Trophoblast cell (in vitro differentiated cells and primary cell): ENCODE results near the gene PGAP6.
A peak's percentile ranks its signal among the peaks of the same experiment; 100 is the strongest.
"Not testable (repeated sequence)": the region's sequence is repeated elsewhere in the genome, so short reads cannot be mapped to it uniquely, and the experiment has no call there.

Experiments
- DNase-seq, 2 donors: peaks; one replicate each; pipeline ENCODE4 v3.0.0-alpha.2; 2016
- H2AFZ ChIP-seq: 2 replicates; pipeline ENCODE4 v1.6.1; 2013; ENCODE audit warnings: low read length, moderate library complexity, mild to moderate bottlenecking; ENCODE audit not compliant: insufficient read depth, poor library complexity
- H2AK5ac ChIP-seq: 2 replicates; pipeline ENCODE4 v1.6.1; 2013; ENCODE audit warnings: mild to moderate bottlenecking, low read length
- H2BK120ac ChIP-seq: 2 replicates; pipeline ENCODE4 v1.6.1; 2013; ENCODE audit warnings: low read length, mild to moderate bottlenecking, moderate library complexity; ENCODE audit not compliant: insufficient read depth, poor library complexity
- H2BK12ac ChIP-seq: 2 replicates; pipeline ENCODE4 v1.6.1; 2013; ENCODE audit warnings: mild to moderate bottlenecking, low read length, moderate library complexity
- H2BK5ac ChIP-seq: 2 replicates; pipeline ENCODE4 v1.6.1; 2013; ENCODE audit warnings: low read length, low read depth, moderate library complexity, mild to moderate bottlenecking; ENCODE audit not compliant: poor library complexity
- H3K14ac ChIP-seq: 2 replicates; pipeline ENCODE4 v1.6.1; 2013; ENCODE audit warnings: mild to moderate bottlenecking, low read length
- H3K18ac ChIP-seq: 2 replicates; pipeline ENCODE4 v1.6.1; 2013; ENCODE audit warnings: mild to moderate bottlenecking, low read length
- H3K23ac ChIP-seq: 2 replicates; pipeline ENCODE4 v1.6.1; 2013; ENCODE audit warnings: low read length
- H3K27ac ChIP-seq: 2 replicates; pipeline ENCODE4 v1.5.1; 2013; ENCODE audit warnings: low read depth, mild to moderate bottlenecking, inconsistent platforms, low read length, moderate library complexity
- H3K27me3 ChIP-seq: 2 replicates; pipeline ENCODE4 v1.6.1; 2013; ENCODE audit warnings: inconsistent platforms, mild to moderate bottlenecking, low read length, moderate library complexity; ENCODE audit not compliant: insufficient read depth
- H3K36me3 ChIP-seq, 2 experiments: 1 replicate in 1 of 2; 2 replicates in 1 of 2; pipeline ENCODE4 v1.6.1; 2013; ENCODE audit warnings: low read length in 2 of 2, mild to moderate bottlenecking in 2 of 2, moderate library complexity in 1 of 2; ENCODE audit not compliant: insufficient read depth in 2 of 2, control insufficient read depth in 1 of 2
- H3K4ac ChIP-seq: 2 replicates; pipeline ENCODE4 v1.6.1; 2013; ENCODE audit warnings: low read depth, mild to moderate bottlenecking, low read length, moderate library complexity
- H3K4me1 ChIP-seq, 2 experiments: 1 replicate in 1 of 2; 2 replicates in 1 of 2; pipeline ENCODE4 v1.6.1; 2013; ENCODE audit warnings: low read length in 2 of 2, mild to moderate bottlenecking in 2 of 2, moderate library complexity in 1 of 2; ENCODE audit not compliant: insufficient read depth in 2 of 2, control insufficient read depth in 1 of 2
- H3K4me2 ChIP-seq: 2 replicates; pipeline ENCODE4 v1.6.1; 2013; ENCODE audit warnings: inconsistent platforms, mild to moderate bottlenecking, low read length, moderate library complexity
- H3K4me3 ChIP-seq: 2 replicates; pipeline ENCODE4 v1.5.1; 2013; ENCODE audit warnings: mild to moderate bottlenecking, low read depth, low read length, inconsistent platforms
- H3K79me1 ChIP-seq: one replicate; pipeline ENCODE4 v1.6.1; 2013; ENCODE audit warnings: low read length
- H3K79me2 ChIP-seq: 2 replicates; pipeline ENCODE4 v1.6.1; 2013; ENCODE audit warnings: low read length, mild to moderate bottlenecking; ENCODE audit not compliant: control insufficient read depth, insufficient read depth, poor library complexity
- H3K9ac ChIP-seq: 2 replicates; pipeline ENCODE4 v1.6.1; 2013; ENCODE audit warnings: mild to moderate bottlenecking, low read length
- H3K9me3 ChIP-seq: 2 replicates; pipeline ENCODE4 v1.6.1; 2013; ENCODE audit warnings: low read depth, mild to moderate bottlenecking, control low read depth, inconsistent platforms, low read length; ENCODE audit not compliant: insufficient read depth
- H4K12ac ChIP-seq: 2 replicates; pipeline ENCODE4 v1.6.1; 2013; ENCODE audit warnings: low read depth, mild to moderate bottlenecking, low read length, moderate library complexity
- H4K8ac ChIP-seq: 2 replicates; pipeline ENCODE4 v1.6.1; 2013; ENCODE audit warnings: low read depth, mild to moderate bottlenecking, low read length, moderate library complexity
- H4K91ac ChIP-seq: one replicate; pipeline ENCODE4 v1.6.1; 2013; ENCODE audit warnings: low read depth, mild to moderate bottlenecking, low read length, moderate library complexity
- WGBS: extraction: QIAGEN DNeasy Blood & Tissue Kit; methylation state at CpG from one replicate; pipeline ENCODE4 v1.1.7; 2013; ENCODE audit warnings: missing lambda C conversion rate; ENCODE audit not compliant: insufficient read length, insufficient coverage; ENCODE audit errors: extremely low coverage; 5-methylcytosine and 5-hydroxymethylcytosine counted together

PGAP6 gene

GRCh38 chr16:351804-352520, 29.8 kb downstream of the PGAP6 start:
- peaks cover 0 to 3% of the 10 kb centered on the region in 2 experiments for H3K36me3 ChIP-seq
- no CpG with 5 or more reads among the region's 95 CpGs for WGBS
- no peak overlapping the region for H3K23ac ChIP-seq
- peak overlapping the region; percentile 11 for H2BK120ac ChIP-seq
- no peak overlapping the region for H2AK5ac ChIP-seq
- peaks cover 5% of the 10 kb centered on the region for H3K79me2 ChIP-seq
- peak overlapping the region; percentile 77 for H3K4ac ChIP-seq
- H4K12ac ChIP-seq = peak overlapping the region; percentile 51
- H2AFZ ChIP-seq = peak overlapping the region; percentile 56
- no peak for DNase-seq
- H2BK12ac ChIP-seq = no peak overlapping the region
- H3K79me1 ChIP-seq = peaks cover 6% of the 10 kb centered on the region
- H3K14ac ChIP-seq = no peak overlapping the region
- H3K4me1 ChIP-seq = peaks cover 4% of the 10 kb centered on the region in 2 experiments
- H3K27ac ChIP-seq = no peak overlapping the region
- no peak overlapping the region for H2BK5ac ChIP-seq
- H4K91ac ChIP-seq = peak overlapping the region; percentile 4
- peak overlapping the region; percentile 69 for H3K4me2 ChIP-seq
- H4K8ac ChIP-seq = peak overlapping the region; percentile 32
- H3K18ac ChIP-seq = peak overlapping the region; percentile 17
- H3K9ac ChIP-seq = peak overlapping the region; percentile 77
- H3K27me3 ChIP-seq = no peaks in the 10 kb centered on the region
- peaks cover 1% of the 10 kb centered on the region for H3K9me3 ChIP-seq
- H3K4me3 ChIP-seq = peak overlapping the region; percentile 77

- H3K27me3 ChIP-seq = no peaks in the 10 kb centered on the region
- peaks cover 6% of the 10 kb centered on the region for H3K79me1 ChIP-seq
- H3K79me2 ChIP-seq = peaks cover 5% of the 10 kb centered on the region
- no peak overlapping the region for H3K4me2 ChIP-seq
- H2AK5ac ChIP-seq = no peak overlapping the region
- H3K4me3 ChIP-seq = no peak overlapping the region
- no peak for DNase-seq
- no peak overlapping the region for H2BK12ac ChIP-seq
- no peak overlapping the region for H4K8ac ChIP-seq
- peaks cover 7% of the 10 kb centered on the region in 2 experiments for H3K36me3 ChIP-seq
- no peak overlapping the region for H3K18ac ChIP-seq
- H3K4me1 ChIP-seq = peaks cover 9 to 13% of the 10 kb centered on the region in 2 experiments
- WGBS = no CpG with 5 or more reads among the region's 8 CpGs
- no peak overlapping the region for H3K4ac ChIP-seq
- H2BK5ac ChIP-seq = no peak overlapping the region
- no peak overlapping the region for H3K27ac ChIP-seq
- H4K12ac ChIP-seq = no peak overlapping the region
- H3K9me3 ChIP-seq = peaks cover 1% of the 10 kb centered on the region
- H2AFZ ChIP-seq = no peak overlapping the region
- no peak overlapping the region for H2BK120ac ChIP-seq
- no peak overlapping the region for H3K9ac ChIP-seq
- no peak overlapping the region for H4K91ac ChIP-seq
- no peak overlapping the region for H3K14ac ChIP-seq
- H3K23ac ChIP-seq = no peak overlapping the region
Observed at GRCh38 chr16:350203-350602, 31.6 kb downstream of the PGAP6 start.

DNA sequence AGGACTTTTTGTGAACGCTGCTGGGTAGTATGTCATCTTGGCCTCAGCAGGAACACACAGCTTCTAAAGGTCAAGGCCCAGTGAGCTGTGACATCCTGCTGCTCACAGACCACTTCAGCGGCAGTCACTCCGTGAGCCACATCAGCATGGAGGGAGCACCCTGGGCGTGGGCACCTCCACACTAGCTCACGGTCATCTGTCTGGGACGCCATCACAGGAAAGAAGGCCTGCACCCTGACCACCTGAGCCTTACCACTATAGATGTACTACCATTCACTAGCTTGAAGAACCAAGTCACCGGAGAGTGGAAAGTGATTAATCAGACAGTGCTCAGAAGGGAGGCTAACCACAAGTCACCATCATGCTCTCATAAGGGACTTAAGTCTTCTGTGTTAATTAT, 32.6 kb downstream of the PGAP6 start:
- Histone ChIP-seq H4K91ac (no peak overlapping the region), H2AFZ (no peak overlapping the region), H3K79me1 (peaks cover 6% of the 10 kb centered on the region), H3K23ac (no peak overlapping the region), H3K4me2 (no peak overlapping the region), H3K14ac (no peak overlapping the region), H3K36me3 (peaks cover 11% of the 10 kb centered on the region in 2 experiments), H3K9ac (no peak overlapping the region), H2BK120ac (no peak overlapping the region), H3K9me3 (no peaks in the 10 kb centered on the region), H3K4ac (no peak overlapping the region), H3K4me3 (no peak overlapping the region), H2BK12ac (no peak overlapping the region), H3K4me1 (peaks cover 9 to 13% of the 10 kb centered on the region in 2 experiments), H2BK5ac (no peak overlapping the region), H3K27me3 (no peaks in the 10 kb centered on the region), H4K8ac (no peak overlapping the region), H3K18ac (no peak overlapping the region), H3K79me2 (peaks cover 7% of the 10 kb centered on the region), H3K27ac (no peak overlapping the region), H2AK5ac (no peak overlapping the region), H4K12ac (no peak overlapping the region)
- WGBS = no CpG with 5 or more reads among the region's 7 CpGs
- no peak for DNase-seq

- H3K79me1 ChIP-seq, H2BK5ac ChIP-seq, H3K4me3 ChIP-seq, H2AK5ac ChIP-seq, H3K4ac ChIP-seq, H3K14ac ChIP-seq, H3K23ac ChIP-seq, H3K79me2 ChIP-seq, H3K9me3 ChIP-seq, H3K18ac ChIP-seq, H2BK12ac ChIP-seq, H2AFZ ChIP-seq, H3K4me2 ChIP-seq, H4K8ac ChIP-seq, H4K12ac ChIP-seq, H3K9ac ChIP-seq, H2BK120ac ChIP-seq, H4K91ac ChIP-seq, DNase-seq, H3K27ac ChIP-seq, H3K27me3 ChIP-seq: not testable (repeated sequence)
- no CpG with 5 or more reads among the region's 10 CpGs for WGBS
- peaks cover 11% of the 10 kb centered on the region in 2 experiments for H3K36me3 ChIP-seq
- peaks cover 9 to 13% of the 10 kb centered on the region in 2 experiments for H3K4me1 ChIP-seq
Observed at GRCh38 chr16:348495-348894, 33.3 kb downstream of the PGAP6 start.
